Measurements from ENCODE around the gene FLACC1. TPM values are rescaled to one million over a fixed set of nuclear protein-coding genes. Genes with fewer than 3 reads are reported as not detected.

FLACC1 gene
- total and polyA plus RNA-seq, 2 experiments from 2014 or later: 0.10 to 0.27 TPM

GRCh38 chr2:201358684-201359083 lies 1.5 kb upstream of the FLACC1 start:
- no peak overlapping the region for H3K27ac ChIP-seq (ENCODE audit: low read depth)

More at GRCh38 chr2:201358684-201359083, 1.5 kb upstream of the FLACC1 start:
- H3K4me1 ChIP-seq (ENCODE audit: insufficient read depth): no peaks in the 10 kb centered on the region
- DNase-seq (ENCODE audit: low spot score): no peak
- no peak for TF ChIP-seq ZNF462 (CRISPR knock-in tag; IDR thresholded peaks at IDR 0.05)
- no peak for TF ChIP-seq ZNF114 (CRISPR knock-in tag; IDR thresholded peaks at IDR 0.05)
- TF ChIP-seq ETS1 (IDR thresholded peaks at IDR 0.05): no peak
- TF ChIP-seq ZNF331 (CRISPR knock-in tag; IDR thresholded peaks at IDR 0.05; ENCODE audit: low read depth): no peak
- TF ChIP-seq POLR2AphosphoS5 (IDR thresholded peaks at IDR 0.05; ENCODE audit: low read depth): no peak
- no peak for TF ChIP-seq JUNB (IDR thresholded peaks at IDR 0.05; ENCODE audit: unreplicated experiment)
- TF ChIP-seq CREB1 (CRISPR knock-in tag; IDR thresholded peaks at IDR 0.05; ENCODE audit: low read depth): no peak
- no peak for TF ChIP-seq EZH2phosphoT487 (IDR thresholded peaks at IDR 0.05; ENCODE audit: unreplicated experiment)
- no peak for TF ChIP-seq EZH2 (IDR thresholded peaks at IDR 0.05; ENCODE audit: low read depth, unreplicated experiment)
- TF ChIP-seq STAT1 (IDR thresholded peaks at IDR 0.05; ENCODE audit: unreplicated experiment): no peak
- TF ChIP-seq NANOG (IDR thresholded peaks at IDR 0.05; ENCODE audit: borderline replicate concordance): no peak
- Mint-ChIP-seq H3K36me3 (ENCODE audit: low read depth) (peaks cover 9% of the 10 kb centered on the region; the same call in 2 of the 3 replicates), H3K4me3 (no peak overlapping the region), H3K27me3 (ENCODE audit: insufficient read depth, low read depth, poor library complexity) (no peaks in the 10 kb centered on the region), H3K9me3 (peaks cover 7% of the 10 kb centered on the region; the same call in 1 of the 3 replicates), H3K4me1 (peaks cover 2% of the 10 kb centered on the region; the same call in 1 of the 3 replicates), H3K27ac (no peak overlapping the region)
- H3K4me2 ChIP-seq: no peak overlapping the region
- no peaks in the 10 kb centered on the region for H3F3A ChIP-seq (replicated peaks; ENCODE audit: low read depth)
- H3K27me3 ChIP-seq (ENCODE audit: insufficient read depth): no peaks in the 10 kb centered on the region
- no peaks in the 10 kb centered on the region for H3K9me2 ChIP-seq (ENCODE audit: insufficient read depth)
- H2AFZ ChIP-seq: no peak overlapping the region
- no peaks in the 10 kb centered on the region for H4K20me1 ChIP-seq (replicated peaks; ENCODE audit: insufficient read depth)
- H3K79me2 ChIP-seq (replicated peaks; ENCODE audit: insufficient read depth): no peaks in the 10 kb centered on the region
- H3K36me3 ChIP-seq (ENCODE audit: insufficient read depth): no peaks in the 10 kb centered on the region
- no peak overlapping the region for H3K4me3 ChIP-seq
- ATAC-seq: no peak
